Measurements from ENCODE around the gene PCDHB11. TPM values are rescaled to one million over a fixed set of nuclear protein-coding genes. Genes with fewer than 3 reads are reported as not detected.
"Not testable (repeated sequence)": the region's sequence is repeated elsewhere in the genome, so short reads cannot be mapped to it uniquely, and the experiment has no call there.

The PCDHB11 gene
- total RNA-seq, 1 donor from 2014 or later: not detected

GRCh38 chr5:141214583-141214982 lies 15.2 kb downstream of the PCDHB11 start:
- peaks cover 31% of the 10 kb centered on the region for H3K27me3 Mint-ChIP-seq
- H3K36me3 Mint-ChIP-seq (ENCODE audit: low read depth); H3K4me1 Mint-ChIP-seq; ATAC-seq (ENCODE audit: low read depth); H3K27ac Mint-ChIP-seq; intact Hi-C loops (cut with micrococcal nuclease); CTCF ChIA-PET; POLR2A ChIA-PET; H3K4me3 Mint-ChIP-seq; DNase-seq: not testable (repeated sequence)
- H3K9me3 Mint-ChIP-seq: peaks cover 19% of the 10 kb centered on the region

GRCh38 chr5:141215504-141215903 lies 16.1 kb downstream of the PCDHB11 start:
- POLR2A ChIA-PET; CTCF ChIA-PET; H3K36me3 Mint-ChIP-seq (ENCODE audit: low read depth); H3K27ac Mint-ChIP-seq; H3K4me1 Mint-ChIP-seq; H3K4me3 Mint-ChIP-seq; intact Hi-C loops (cut with micrococcal nuclease); DNase-seq; ATAC-seq (ENCODE audit: low read depth): not testable (repeated sequence)
- peaks cover 21% of the 10 kb centered on the region for H3K9me3 Mint-ChIP-seq
- H3K27me3 Mint-ChIP-seq: peaks cover 30% of the 10 kb centered on the region

GRCh38 chr5:141216035-141216434 lies 16.6 kb downstream of the PCDHB11 start:
- H3K27me3 Mint-ChIP-seq: peaks cover 28% of the 10 kb centered on the region

GRCh38 chr5:141223112-141223783 lies 23.8 kb downstream of the PCDHB11 start, which contains the start of gene PCDHB14:
Gene PCDHB14 (plus strand): TSS chr5:141223343. CDS start chr5:141223506, 163 bp downstream.
- TF ChIP-seq CTCF (IDR thresholded peaks at IDR 0.05): no peak
- Mint-ChIP-seq H3K36me3 (ENCODE audit: low read depth) (no peaks in the 10 kb centered on the region), H3K9me3 (peaks cover 13% of the 10 kb centered on the region), H3K27ac (no peak within 1 kb of the TSS), H3K27me3 (peaks cover 27% of the 10 kb centered on the region), H3K4me3 (no peak within 1 kb of the TSS), H3K4me1 (peaks cover 2% of the 10 kb centered on the region)
- intact Hi-C loops (cut with micrococcal nuclease): loop anchor here (2.0 kb wide), 1 partner anchor 342 kb away; no protein-coding TSS in a partner anchor
- DNase-seq (no peak), ATAC-seq (ENCODE audit: low read depth) (no peak)
- ChIA-PET POLR2A (no interaction called here), CTCF (interaction anchor here (0.6 to 2.5 kb wide), 7 partner anchors 15 to 429 kb away, joined by 3 to 11 read pairs (median 4); partner anchors contain the start of genes FCHSD1 and PCDHGA12)

More at GRCh38 chr5:141216035-141216434, 16.6 kb downstream of the PCDHB11 start:
- H3K4me1 Mint-ChIP-seq; H3K36me3 Mint-ChIP-seq (ENCODE audit: low read depth); intact Hi-C loops (cut with micrococcal nuclease); CTCF ChIA-PET; H3K27ac Mint-ChIP-seq; DNase-seq; ATAC-seq (ENCODE audit: low read depth); H3K4me3 Mint-ChIP-seq: not testable (repeated sequence)
- peaks cover 19% of the 10 kb centered on the region for H3K9me3 Mint-ChIP-seq
- POLR2A ChIA-PET: interaction anchor here (0.5 kb wide), 1 partner anchor 461 kb away, joined by 3 read pairs; no protein-coding TSS in a partner anchor

- CTCF ChIA-PET; H3K9me3 Mint-ChIP-seq; H3K4me1 Mint-ChIP-seq; H3K36me3 Mint-ChIP-seq (ENCODE audit: low read depth); DNase-seq; H3K4me3 Mint-ChIP-seq; H3K27ac Mint-ChIP-seq; ATAC-seq (ENCODE audit: low read depth); intact Hi-C loops (cut with micrococcal nuclease); POLR2A ChIA-PET: not testable (repeated sequence)
- H3K27me3 Mint-ChIP-seq: peaks cover 21% of the 10 kb centered on the region
These were observed 25.4 kb downstream of the PCDHB11 start for GRCh38 chr5:141224844-141225243.

- intact Hi-C loops (cut with micrococcal nuclease): not testable (repeated sequence)
These were observed 26.0 kb downstream of the PCDHB11 start for GRCh38 chr5:141225421-141225820.

GRCh38 chr5:141234109-141234667 lies 34.8 kb downstream of the PCDHB11 start:
- intact Hi-C loops (cut with micrococcal nuclease): no loop called here
- H3K9me3 Mint-ChIP-seq: peaks cover 31% of the 10 kb centered on the region
- no peak overlapping the region for H3K4me3 Mint-ChIP-seq
- ChIA-PET CTCF (no interaction called here), POLR2A (no interaction called here)
- peaks cover 5% of the 10 kb centered on the region for H3K27me3 Mint-ChIP-seq
- DNase-seq (no peak), ATAC-seq (ENCODE audit: low read depth) (no peak)
- TF ChIP-seq CTCF (IDR thresholded peaks at IDR 0.05): no peak
- no peaks in the 10 kb centered on the region for H3K4me1 Mint-ChIP-seq
- H3K27ac Mint-ChIP-seq: no peak overlapping the region
- H3K36me3 Mint-ChIP-seq (ENCODE audit: low read depth): peaks cover 4% of the 10 kb centered on the region

More at GRCh38 chr5:141225421-141225820, 26.0 kb downstream of the PCDHB11 start:
- CTCF ChIA-PET; H3K36me3 Mint-ChIP-seq (ENCODE audit: low read depth); H3K27ac Mint-ChIP-seq; H3K9me3 Mint-ChIP-seq; H3K4me3 Mint-ChIP-seq; DNase-seq; ATAC-seq (ENCODE audit: low read depth); H3K4me1 Mint-ChIP-seq; POLR2A ChIA-PET: not testable (repeated sequence)
- peaks cover 16% of the 10 kb centered on the region for H3K27me3 Mint-ChIP-seq

- POLR2A ChIA-PET; intact Hi-C loops (cut with micrococcal nuclease); H3K4me3 Mint-ChIP-seq; DNase-seq; H3K4me1 Mint-ChIP-seq; CTCF ChIA-PET; H3K27ac Mint-ChIP-seq; ATAC-seq (ENCODE audit: low read depth): not testable (repeated sequence)
- peaks cover 17% of the 10 kb centered on the region for H3K27me3 Mint-ChIP-seq
- peaks cover 46% of the 10 kb centered on the region for H3K9me3 Mint-ChIP-seq
- peaks cover 13% of the 10 kb centered on the region for H3K36me3 Mint-ChIP-seq (ENCODE audit: low read depth)
These were observed 36.5 kb downstream of the PCDHB11 start for GRCh38 chr5:141235922-141236321.

All from activated B cell treated with CpG ODN at 0.5 μM for 24 hours (primary cell).